Measurements from ENCODE around the gene NFATC2IP. TPM values are rescaled to one million over a fixed set of nuclear protein-coding genes. Genes with fewer than 3 reads are reported as not detected.
"Not testable (repeated sequence)": the region's sequence is repeated elsewhere in the genome, so short reads cannot be mapped to it uniquely, and the experiment has no call there.

NFATC2IP gene
- total RNA-seq, 1 donor from 2014 or later = 16.4 TPM

DNA sequence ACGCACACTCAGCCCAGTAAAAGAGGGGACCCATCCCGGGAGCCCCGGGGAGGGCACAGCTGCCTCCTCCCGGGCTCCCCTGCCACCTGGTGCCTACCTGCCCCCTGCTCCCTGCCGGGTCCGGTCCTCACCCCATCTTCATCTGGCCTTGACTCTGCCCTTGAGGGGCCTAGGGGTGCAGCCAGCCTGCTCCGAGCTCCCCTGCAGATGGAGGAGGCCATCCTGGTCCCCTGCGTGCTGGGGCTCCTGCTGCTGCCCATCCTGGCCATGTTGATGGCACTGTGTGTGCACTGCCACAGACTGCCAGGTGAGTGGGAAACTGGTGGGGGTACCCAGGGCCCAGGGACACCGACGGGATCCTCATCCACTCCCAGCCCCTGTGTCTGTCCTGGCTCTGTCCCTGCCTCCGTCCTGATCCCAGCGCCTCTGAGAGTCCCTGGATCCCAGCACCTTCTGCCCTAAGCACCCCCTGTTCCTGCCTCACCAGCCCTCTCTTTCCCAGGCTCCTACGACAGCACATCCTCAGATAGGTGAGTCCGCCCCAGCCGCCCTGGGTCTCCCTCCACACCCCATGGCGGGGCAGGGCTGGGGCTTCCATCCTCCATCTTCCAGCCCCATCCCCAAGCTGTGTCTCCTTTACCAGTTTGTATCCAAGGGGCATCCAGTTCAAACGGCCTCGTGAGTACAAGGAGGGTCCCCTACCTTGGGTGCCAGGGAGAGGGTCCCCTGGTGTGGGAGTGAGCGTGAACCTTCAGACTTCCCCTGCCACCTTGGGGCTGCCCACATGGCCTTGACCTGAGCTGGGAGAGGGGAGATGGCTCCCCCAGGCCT lies 34.7 kb downstream of the NFATC2IP start:
- ATAC-seq (no peak), DNase-seq (ENCODE audit: missing footprints) (no peak)
- intact Hi-C loops (cut with DNase I) = no loop called here

DNA sequence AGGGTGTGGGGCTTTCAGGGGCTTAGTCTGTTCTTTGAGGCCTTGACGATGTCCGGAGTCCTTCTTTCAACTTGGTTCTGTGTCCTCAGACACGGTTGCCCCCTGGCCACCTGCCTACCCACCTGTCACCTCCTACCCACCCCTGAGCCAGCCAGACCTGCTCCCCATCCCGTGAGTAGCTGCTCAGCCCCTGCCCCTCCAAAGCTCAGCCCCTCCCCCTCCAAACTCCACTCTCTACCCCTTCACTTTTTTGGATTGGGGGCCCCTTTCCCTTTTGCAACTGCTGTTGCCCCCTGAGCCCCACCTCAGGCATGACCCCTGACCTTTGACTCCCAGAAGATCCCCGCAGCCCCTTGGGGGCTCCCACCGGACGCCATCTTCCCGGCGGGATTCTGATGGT lies 35.3 kb downstream of the NFATC2IP start:
- no peak for ATAC-seq
- DNase-seq (ENCODE audit: missing footprints) = no peak
- intact Hi-C loops (cut with DNase I) = no loop called here

DNA sequence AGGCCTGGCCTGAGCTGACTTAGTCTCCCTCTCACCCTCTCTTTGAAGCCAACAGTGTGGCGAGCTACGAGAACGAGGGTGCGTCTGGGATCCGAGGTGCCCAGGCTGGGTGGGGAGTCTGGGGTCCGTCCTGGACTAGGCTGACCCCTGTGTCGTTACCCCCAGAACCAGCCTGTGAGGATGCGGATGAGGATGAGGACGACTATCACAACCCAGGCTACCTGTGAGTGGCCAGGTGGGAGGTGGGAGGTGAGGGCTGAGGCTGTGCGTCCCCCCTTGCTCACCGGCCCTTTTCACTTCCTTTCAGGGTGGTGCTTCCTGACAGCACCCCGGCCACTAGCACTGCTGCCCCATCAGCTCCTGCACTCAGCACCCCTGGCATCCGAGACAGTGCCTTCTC lies 35.8 kb downstream of the NFATC2IP start:
- intact Hi-C loops (cut with DNase I) = no loop called here
- ATAC-seq (no peak), DNase-seq (ENCODE audit: missing footprints) (no peak)

DNA sequence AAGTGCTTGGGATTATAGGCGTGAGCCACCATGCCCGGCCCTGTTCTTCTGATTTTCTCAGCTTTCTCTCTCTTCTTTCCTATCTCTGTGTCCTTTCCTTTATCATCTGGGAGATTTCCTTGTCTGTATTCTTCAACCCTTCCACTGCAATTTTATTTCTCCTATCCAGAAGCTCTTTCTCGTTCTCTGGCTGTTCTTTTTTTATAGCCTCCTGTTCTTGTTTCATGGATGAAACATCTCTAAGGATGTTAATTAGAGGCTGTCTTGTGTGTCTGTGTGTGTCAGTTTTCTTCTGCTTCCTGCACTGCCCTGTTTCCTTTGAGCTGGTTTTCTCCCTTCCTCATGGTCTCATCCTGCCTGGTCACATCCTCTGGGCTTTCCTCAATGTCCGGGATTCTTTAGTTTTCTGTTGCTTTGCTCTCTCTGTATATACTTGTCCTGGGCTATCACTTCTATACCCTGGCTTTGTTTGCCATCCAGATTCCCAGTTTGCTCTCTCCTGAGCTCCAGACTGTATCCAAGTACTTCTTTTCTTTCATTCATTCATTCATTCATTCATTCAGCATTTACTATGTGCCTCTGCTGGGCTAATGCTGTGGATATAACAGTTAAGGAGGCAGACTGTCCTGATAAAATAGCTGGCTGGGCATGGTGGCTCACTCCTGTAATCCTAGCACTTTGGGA lies 36.6 kb downstream of the NFATC2IP start:
- intact Hi-C loops (cut with DNase I) = no loop called here
- DNase-seq (ENCODE audit: missing footprints) (no peak), ATAC-seq (no peak)

DNA sequence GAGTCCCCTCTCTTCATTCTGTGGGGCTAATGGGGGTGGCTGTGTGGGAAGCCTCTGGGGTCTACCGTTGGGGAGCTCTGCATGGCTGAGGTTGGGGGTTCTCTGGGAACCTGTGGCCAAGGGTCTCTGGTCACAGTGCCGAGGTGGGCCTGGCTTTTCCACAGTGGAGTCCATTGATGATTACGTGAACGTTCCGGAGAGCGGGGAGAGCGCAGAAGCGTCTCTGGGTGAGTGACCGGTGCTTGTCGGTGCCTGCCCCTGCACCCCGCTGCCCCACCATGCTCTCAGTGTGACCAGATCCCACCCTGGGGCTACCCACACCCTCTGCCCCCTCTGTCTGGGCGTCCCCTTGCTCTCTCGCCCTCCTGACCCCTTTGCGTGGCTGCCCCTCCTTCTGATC lies 38.6 kb downstream of the NFATC2IP start:
- no peak for DNase-seq (ENCODE audit: missing footprints)
- no peak for ATAC-seq
- intact Hi-C loops (cut with DNase I) = no loop called here

DNA sequence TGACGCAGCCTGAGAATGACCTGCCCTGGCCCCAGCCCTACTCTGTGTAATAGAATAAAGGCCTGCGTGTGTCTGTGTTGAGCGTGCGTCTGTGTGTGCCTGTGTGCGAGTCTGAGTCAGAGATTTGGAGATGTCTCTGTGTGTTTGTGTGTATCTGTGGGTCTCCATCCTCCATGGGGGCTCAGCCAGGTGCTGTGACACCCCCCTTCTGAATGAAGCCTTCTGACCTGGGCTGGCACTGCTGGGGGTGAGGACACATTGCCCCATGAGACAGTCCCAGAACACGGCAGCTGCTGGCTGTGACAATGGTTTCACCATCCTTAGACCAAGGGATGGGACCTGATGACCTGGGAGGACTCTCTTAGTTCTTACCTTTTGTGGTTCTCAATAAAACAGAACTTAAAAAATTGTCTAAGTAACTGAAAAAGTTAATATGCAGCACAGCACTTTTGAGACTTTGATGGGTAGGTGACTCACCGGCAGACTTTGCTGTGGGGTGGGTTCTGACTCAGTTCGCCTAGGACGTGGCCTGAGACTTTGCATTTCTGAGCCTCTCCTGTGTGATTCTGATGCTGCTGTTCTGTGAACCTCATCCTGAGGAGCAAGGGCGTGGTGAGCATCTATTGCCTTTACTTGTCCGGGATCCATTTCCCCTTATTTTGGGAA lies 39.8 kb downstream of the NFATC2IP start:
- ATAC-seq (no peak), DNase-seq (ENCODE audit: missing footprints) (no peak)
- intact Hi-C loops (cut with DNase I) = no loop called here

DNA sequence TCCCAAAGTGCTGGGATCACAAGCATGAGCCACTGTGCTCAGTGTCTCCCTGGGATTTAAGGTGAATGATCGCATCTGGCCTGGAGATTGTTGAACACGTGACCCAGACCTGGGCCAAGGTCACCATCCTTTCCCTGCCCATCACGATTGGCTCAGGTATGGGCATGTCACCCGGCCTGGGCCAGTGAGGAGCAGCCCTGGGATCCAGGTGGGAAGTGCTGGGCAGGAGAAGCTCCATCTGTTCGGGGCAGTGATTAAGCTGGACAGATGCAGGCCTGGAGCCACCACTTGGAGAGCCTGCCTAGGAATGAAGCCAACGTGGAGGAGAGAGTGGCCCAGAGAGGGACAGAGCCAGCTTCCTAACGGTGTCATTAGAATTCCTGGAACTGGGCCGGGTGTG lies 41.0 kb downstream of the NFATC2IP start:
- DNase-seq (ENCODE audit: missing footprints) = no peak
- intact Hi-C loops (cut with DNase I) = no loop called here
- no peak for ATAC-seq

DNA sequence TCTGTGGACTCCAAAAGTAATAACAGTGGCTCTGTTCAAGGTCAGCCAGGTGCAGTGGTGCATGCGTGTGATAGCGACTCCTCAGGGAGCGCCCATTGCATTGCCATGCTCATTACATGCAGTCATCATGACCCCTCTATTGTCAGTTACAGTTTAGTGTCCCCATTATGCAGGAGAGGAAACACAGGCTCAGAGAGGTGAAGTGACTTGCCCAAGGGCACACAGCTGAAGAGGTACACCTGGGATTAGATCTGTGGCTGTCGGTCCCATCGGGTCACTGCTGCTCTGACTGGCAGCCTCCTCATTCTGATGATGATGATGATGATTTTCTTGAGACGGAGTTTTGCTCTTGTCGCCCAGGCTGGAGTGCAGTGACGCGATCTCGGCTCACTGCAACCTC lies 41.8 kb downstream of the NFATC2IP start:
- intact Hi-C loops (cut with DNase I) = no loop called here
- ATAC-seq (no peak), DNase-seq (ENCODE audit: missing footprints) (no peak)

DNA sequence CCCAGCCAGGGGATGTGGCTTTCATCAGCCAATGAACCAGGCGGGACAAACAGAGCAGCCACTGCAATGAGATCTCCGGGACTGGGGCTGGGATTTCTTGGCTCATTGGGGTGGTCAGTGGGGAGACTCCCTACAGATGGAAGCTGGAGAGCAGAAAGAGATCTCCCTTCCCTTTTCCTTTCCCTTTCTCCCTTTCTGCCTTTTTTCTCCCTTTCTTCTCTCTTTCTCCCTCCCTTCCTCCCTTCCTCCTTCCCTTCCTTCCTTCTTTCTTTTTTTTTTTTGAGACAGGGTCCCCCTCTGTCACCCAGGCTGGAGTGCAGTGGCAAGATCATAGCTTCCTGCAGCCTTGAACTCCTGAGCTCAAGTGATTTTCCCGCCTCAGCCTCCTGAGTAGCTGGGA lies 48.1 kb downstream of the NFATC2IP start:
- intact Hi-C loops (cut with DNase I) = no loop called here
- ATAC-seq (no peak), DNase-seq (ENCODE audit: missing footprints) (no peak)

DNA sequence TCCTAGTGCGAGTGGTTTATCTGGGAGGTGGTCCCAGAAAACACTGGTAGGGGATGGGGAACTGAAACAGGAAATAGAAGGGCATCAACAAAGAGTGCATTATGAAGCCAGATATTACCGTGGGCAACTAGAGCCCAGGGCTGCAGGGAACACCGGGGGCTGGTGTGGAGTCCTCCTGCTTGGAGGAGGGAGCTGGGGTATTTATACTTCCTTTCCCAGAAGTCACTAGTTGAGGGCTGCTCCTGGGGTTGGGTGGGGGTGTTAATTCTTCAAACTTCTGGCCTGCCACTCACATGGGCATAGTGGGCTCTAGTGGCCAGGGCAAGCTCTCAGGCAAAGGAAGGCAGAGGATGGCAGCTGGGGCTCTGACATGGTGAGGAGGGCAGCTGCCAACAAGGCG lies 48.8 kb downstream of the NFATC2IP start:
- intact Hi-C loops (cut with DNase I) = no loop called here
- no peak for DNase-seq (ENCODE audit: missing footprints)
- ATAC-seq = no peak

DNA sequence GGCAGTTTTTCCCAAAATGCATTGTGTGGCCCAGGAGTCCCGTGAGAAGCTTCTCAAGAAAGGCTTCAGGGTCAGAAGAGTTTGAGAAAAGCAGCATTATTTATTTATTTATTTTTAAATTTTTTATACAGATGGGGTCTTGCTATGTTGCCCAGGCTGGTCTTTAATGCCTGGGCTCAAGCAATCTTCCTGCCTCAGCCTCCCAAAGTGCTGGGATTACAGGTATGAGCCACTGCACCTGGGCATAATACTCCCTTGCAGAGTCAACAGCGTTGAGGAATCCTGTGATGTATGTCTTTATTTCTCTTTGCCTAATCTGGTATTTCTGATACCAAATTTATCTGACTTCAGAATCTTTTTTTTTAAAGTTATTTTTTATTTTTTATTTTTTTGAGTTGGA lies 49.3 kb downstream of the NFATC2IP start:
- ATAC-seq (no peak), DNase-seq (ENCODE audit: missing footprints) (no peak)
- intact Hi-C loops (cut with DNase I) = no loop called here

DNA sequence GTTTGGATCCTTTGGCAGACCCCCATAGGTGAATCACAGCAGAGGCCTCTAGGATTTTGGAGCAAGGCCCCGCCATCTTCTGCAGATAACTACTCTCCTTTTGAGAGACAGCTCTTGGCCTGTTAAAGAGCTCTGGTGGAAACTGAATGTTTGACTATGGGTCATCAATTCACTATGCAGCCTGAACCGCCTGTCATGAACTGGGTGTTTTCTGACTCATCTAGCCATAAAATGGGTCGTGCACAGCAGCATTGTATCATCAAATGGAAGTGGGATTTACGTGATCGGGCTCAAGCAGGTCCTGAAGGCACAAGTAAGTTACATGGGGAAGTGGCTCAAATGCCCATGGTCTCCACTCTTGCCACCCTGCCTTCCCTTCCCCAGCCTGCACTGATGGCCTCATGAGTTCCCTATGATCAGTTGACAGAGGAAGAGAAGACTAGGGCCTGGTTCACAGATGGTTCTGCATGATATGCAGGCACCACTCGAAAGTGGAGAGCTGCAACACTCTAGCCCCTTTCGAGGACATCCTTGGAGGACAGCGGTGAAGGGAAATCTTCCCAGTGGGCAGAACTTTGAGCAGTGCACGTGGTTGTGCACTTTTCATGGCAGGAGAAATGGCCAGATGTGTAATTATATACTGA lies 53.9 kb downstream of the NFATC2IP start:
- intact Hi-C loops (cut with DNase I) = not testable (repeated sequence)

DNA sequence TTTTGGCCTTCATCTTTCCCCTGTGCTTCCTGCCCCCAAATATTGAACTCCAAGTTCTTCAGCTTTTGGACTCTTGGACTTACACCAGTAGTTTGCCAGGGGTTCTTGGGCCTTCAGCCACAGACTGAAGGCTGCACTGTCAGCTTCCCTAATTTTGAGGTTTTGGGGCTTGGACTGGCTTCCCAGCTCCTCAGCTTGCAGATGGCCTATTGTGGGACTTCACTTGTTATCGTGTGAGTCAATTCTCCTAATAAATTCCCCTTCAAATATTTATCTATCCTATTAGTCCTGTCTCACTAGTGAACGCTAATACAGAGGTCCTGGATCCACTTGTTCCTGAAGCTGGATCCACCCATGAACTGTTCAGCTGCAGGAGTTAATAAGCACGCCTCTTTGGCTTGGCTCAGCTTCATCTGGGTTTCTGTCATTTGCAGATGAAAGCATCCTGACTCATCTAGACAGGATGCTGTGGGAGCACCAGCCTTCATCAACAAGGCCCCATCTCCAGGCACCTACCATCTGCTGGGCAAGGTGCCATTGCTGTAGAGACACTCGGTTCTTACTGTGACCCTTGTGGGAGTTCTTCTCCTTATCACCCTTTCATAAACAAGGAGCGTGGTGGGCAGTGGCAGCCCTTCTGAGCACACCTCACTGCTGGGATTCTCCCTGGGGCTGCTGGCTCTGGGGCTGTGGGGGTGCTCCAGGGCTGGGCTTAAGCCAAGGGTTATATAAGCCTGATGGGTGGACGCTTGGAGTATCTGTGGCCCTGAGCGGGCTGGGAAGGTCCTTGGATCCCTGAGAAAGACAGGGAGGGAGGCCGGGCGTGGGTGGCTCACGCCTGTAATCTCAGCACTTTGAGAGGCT lies 57.2 kb downstream of the NFATC2IP start:
- DNase-seq (ENCODE audit: missing footprints) (no peak), ATAC-seq (no peak)
- intact Hi-C loops (cut with DNase I) = no loop called here

More for the DNA sequence above, 53.9 kb downstream of the NFATC2IP start:
- ATAC-seq; DNase-seq (ENCODE audit: missing footprints): not testable (repeated sequence)

DNA sequence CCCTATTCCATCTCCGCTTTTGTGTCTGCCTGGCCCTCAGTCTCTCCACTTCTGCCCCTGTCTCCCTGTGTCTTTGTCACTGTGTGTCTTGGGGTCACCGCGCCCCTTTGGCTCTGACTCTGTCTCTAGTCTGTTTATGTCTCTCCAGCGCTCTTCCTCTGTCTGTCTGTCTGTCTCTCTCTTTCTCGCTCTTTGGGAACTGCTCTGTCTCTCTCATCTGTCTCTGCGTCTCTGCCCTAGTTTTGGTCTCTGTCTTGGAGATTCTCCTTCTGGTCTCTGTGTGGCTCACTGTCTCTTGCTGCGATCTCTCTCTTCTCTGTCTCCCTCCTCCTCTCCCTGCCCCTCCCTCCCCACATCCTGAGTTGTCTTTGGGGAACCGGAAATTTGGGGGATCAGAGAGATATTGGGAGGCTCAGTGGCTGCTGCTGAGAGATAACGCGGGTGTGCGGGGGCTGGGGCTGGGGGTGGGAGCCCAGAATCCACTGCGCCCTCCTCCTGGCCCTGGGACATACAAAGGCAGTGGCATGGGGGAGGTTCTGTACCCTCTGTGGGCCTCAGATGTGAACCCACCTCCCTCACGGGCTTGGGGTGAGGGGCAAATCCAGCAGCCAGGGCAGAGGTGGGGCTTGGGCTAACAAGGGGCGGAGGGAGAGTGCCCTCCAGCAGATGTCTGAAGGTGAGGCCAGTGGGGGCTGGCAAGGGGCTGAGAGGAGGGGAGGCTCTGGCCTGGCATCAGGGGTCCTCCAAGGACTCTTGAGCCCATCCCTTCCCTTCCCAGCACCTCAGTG lies 58.5 kb downstream of the NFATC2IP start:
- DNase-seq (ENCODE audit: missing footprints) (no peak), ATAC-seq (no peak)
- intact Hi-C loops (cut with DNase I) = no loop called here

DNA sequence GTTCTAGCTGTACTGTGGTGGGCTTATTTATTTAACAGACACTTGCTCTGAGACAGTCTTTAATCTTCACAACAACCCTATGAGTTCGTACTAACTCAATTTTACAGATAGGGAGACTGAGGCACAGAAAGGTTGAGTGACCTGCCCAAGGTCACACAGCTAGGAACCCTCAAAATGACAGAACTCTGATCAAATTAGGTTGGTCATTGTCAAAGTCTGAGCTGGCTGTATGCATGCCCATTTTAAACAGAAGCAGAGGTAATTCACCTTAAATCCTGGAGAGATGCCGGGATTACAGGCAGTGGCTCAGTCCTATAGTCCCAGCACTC lies 59.1 kb downstream of the NFATC2IP start:
- ATAC-seq (no peak), DNase-seq (ENCODE audit: missing footprints) (no peak)
- intact Hi-C loops (cut with DNase I) = no loop called here

DNA sequence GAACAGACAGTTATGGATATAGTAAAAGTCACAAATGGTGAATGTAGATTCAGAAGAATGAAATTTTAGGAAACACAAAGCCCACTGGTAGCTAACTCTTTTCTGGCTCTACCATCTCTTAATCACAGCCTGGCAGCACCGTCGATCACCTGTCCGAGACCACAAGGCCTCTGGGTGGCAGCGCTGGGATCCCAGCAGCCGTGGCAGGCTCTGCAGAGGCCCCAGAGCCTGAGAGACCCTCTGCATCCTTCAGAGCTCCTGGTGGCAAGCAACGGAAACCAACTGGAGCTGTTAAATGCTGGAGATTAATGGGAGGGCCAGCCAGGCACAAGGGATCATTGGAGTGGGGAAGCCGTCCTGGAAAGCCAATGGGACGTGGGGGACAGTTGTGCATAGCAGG lies 60.4 kb downstream of the NFATC2IP start:
- DNase-seq (ENCODE audit: missing footprints) (no peak), ATAC-seq (no peak)
- intact Hi-C loops (cut with DNase I) = no loop called here

DNA sequence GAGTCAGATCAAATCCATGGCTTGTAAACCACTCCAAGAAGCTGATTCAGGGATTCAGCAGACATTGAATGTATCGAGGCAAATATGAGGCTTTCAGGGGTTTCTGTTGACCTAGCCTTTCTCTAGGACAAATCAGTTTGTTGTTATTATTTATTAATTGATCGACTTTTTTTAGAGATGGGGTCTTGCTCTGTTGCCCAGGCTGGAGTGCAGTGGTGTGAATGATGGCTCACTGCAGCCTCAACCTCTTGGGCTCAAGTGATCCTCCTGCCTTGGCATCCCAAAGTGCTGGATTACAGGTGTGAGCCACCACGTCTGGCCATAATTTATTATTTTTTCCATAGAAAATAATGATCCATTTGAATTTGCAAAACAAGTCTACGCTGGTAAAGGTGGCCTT lies 61.1 kb downstream of the NFATC2IP start:
- no peak for DNase-seq (ENCODE audit: missing footprints)
- no peak for ATAC-seq
- intact Hi-C loops (cut with DNase I) = no loop called here

DNA sequence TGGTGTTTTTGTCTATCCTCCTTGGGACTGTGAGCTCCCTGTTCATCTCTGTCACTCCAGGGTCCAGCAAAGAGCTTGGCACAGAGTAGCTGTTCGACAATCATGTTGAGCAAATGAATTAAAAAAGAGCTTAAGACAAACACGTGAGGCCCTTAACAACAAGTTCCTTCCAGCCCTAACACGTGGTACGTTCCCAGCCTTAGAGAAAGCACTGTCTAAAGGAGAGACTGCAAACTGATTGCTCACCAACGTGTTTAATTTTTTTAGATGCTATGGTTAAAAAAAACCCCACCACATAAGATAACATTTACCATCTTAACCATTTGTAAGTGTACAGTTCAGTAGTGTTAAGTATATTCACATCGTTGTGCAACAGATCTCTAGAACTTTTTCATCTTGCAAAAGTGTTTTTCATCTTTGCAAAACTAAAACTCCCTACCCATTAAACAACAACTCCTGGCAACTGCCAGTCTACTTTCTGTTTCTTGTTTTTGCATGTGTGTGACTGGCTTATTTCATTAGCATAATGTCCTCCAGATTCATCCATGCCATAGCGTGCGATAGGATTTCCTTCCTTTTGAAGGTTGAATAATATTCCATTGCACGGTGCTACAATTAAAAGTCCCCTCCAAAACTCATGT lies 62.3 kb downstream of the NFATC2IP start:
- no peak for DNase-seq (ENCODE audit: missing footprints)
- intact Hi-C loops (cut with DNase I) = no loop called here
- ATAC-seq = no peak
